Fibroblast of lung (primary cell): ENCODE results near the gene ZNF638. TPM values are rescaled to one million over a fixed set of nuclear protein-coding genes. Genes with fewer than 3 reads are reported as not detected.

Source experiments
- DNase-seq, 2 donors: peaks; one replicate each; pipeline versions ENCODE4 v3.0.0 to v3.0.0-alpha.2; 2010; ENCODE audit warnings: low read depth in 2 of 2
- H2AFZ ChIP-seq: 2 replicates; pipeline ENCODE4 v1.5.1; 2012; ENCODE audit warnings: low read length, control low read depth, inconsistent platforms
- H3K27ac ChIP-seq: 2 replicates; pipeline ENCODE4 v1.5.1; 2011; ENCODE audit warnings: low read length, control low read depth; ENCODE audit not compliant: insufficient read depth
- H3K27me3 ChIP-seq: 2 replicates; pipeline ENCODE4 v1.5.1; 2011; ENCODE audit warnings: mild to moderate bottlenecking, low read length; ENCODE audit not compliant: control insufficient read depth, insufficient read depth
- H3K36me3 ChIP-seq: 2 replicates; pipeline ENCODE4 v1.5.1; 2011; ENCODE audit warnings: low read length; ENCODE audit not compliant: control insufficient read depth, insufficient read depth
- H3K4me1 ChIP-seq: 2 replicates; pipeline ENCODE4 v1.5.1; 2011; ENCODE audit warnings: low read length; ENCODE audit not compliant: control insufficient read depth, insufficient read depth; ENCODE audit errors: extremely low read depth
- H3K4me2 ChIP-seq: 2 replicates; pipeline ENCODE4 v1.5.1; 2011; ENCODE audit warnings: low read length, control low read depth; ENCODE audit not compliant: insufficient read depth; ENCODE audit errors: extremely low read depth
- H3K4me3 ChIP-seq, 4 experiments: fragments of 200-600 bp in 1 of 4; sonication (generic) in 1 of 4; replicated peaks in 1 of 4; 2 replicates each; pipeline ENCODE4 v1.5.1; 2011 to 2016; ENCODE audit warnings: low read length in 4 of 4, low read depth in 3 of 4, mild to moderate bottlenecking in 3 of 4, control low read depth in 2 of 4, inconsistent platforms in 1 of 4, mixed read lengths in 1 of 4; ENCODE audit not compliant: insufficient read depth in 1 of 4; ENCODE audit errors: control extremely low read depth in 1 of 4
- H3K79me2 ChIP-seq: 2 replicates; pipeline ENCODE4 v1.5.1; 2012; ENCODE audit warnings: mild to moderate bottlenecking, low read length, inconsistent platforms; ENCODE audit not compliant: control insufficient read depth, insufficient read depth
- H3K9ac ChIP-seq: 2 replicates; pipeline ENCODE4 v1.5.1; 2011; ENCODE audit warnings: mild to moderate bottlenecking, low read length, control low read depth; ENCODE audit not compliant: insufficient read depth
- H3K9me3 ChIP-seq: 2 replicates; pipeline ENCODE4 v1.5.1; 2012; ENCODE audit warnings: low read depth, low read length; ENCODE audit not compliant: control insufficient read depth, insufficient read depth
- H4K20me1 ChIP-seq: 2 replicates; pipeline ENCODE4 v1.5.1; 2011; ENCODE audit warnings: low read length; ENCODE audit not compliant: control insufficient read depth, insufficient read depth; ENCODE audit errors: extremely low read depth
- EZH2 ChIP-seq: IDR thresholded peaks from 2 replicates; pipeline ENCODE4 v1.5.1; 2012; ENCODE audit warnings: low read length, control low read depth, mild to moderate bottlenecking; ENCODE audit errors: missing control alignments
- polyA plus RNA-seq, 2 donors: library from polyadenylated mRNA; depleted of rRNA in 1 of 2; stranded (reverse) in 1 of 2; unstranded in 1 of 2; fragments of >200 nt; gene quantifications; 2 replicates each; pipeline ENCODE4 v1.2.1, GENCODE V29; 2011 to 2012; ENCODE audit warnings: missing spikeins in 1 of 2
- total RNA-seq: library from RNA; depleted of rRNA; stranded (reverse); fragments of >200 nt; gene quantifications from 2 replicates; pipeline ENCODE4 v1.2.1, GENCODE V29; 2014
- TF ChIP-seq, protein P1 (sequence below), 2 donors: IDR thresholded peaks in 1 of 2; conservative IDR thresholded peaks in 1 of 2; 1 replicate in 1 of 2; 2 replicates in 1 of 2; pipeline ENCODE4 v1.5.1; 2011 to 2012; ENCODE audit warnings: low read length in 2 of 2, control low read depth in 1 of 2, inconsistent platforms in 1 of 2, low read depth in 1 of 2, mild to moderate bottlenecking in 1 of 2

The ZNF638 gene
- total and polyA plus RNA-seq, 2 donors (not counting 1 experiment from before 2014, with no cell fraction given) = 63.8 to 190 TPM

DNA sequence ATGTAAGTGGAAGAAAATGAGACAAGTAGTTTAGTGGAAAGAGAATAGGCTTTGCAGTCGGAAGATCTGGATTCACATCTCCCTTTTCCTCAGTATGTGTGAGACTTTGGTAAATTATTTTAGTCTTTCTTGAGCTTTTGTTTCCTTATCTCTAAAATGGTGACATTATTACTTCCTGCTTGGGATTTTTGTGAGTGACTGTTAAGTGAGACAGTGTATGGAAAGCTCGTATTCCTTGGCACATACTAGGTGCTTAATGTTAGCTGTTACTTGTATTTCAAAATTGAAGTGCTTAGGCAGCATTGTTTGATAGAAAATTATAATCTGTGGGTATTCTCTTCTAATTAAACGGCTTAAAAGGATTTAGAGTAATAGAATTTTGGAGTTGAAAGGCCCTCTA is 2.0 kb downstream of the ZNF638 start:
- H3K4me2 ChIP-seq = peak overlapping the region; percentile 87
- no peak overlapping the region for H2AFZ ChIP-seq
- H3K4me3 ChIP-seq = peak overlapping the region; percentile 74 to 99 (median 86)
- no peak overlapping the region for H3K9ac ChIP-seq
- DNase-seq = peak in 1 of 2 donors; percentile 12
- H3K79me2 ChIP-seq = peaks cover 64% of the 10 kb centered on the region
- H3K27ac ChIP-seq = no peak overlapping the region
- TF ChIP-seq, protein P1, sequence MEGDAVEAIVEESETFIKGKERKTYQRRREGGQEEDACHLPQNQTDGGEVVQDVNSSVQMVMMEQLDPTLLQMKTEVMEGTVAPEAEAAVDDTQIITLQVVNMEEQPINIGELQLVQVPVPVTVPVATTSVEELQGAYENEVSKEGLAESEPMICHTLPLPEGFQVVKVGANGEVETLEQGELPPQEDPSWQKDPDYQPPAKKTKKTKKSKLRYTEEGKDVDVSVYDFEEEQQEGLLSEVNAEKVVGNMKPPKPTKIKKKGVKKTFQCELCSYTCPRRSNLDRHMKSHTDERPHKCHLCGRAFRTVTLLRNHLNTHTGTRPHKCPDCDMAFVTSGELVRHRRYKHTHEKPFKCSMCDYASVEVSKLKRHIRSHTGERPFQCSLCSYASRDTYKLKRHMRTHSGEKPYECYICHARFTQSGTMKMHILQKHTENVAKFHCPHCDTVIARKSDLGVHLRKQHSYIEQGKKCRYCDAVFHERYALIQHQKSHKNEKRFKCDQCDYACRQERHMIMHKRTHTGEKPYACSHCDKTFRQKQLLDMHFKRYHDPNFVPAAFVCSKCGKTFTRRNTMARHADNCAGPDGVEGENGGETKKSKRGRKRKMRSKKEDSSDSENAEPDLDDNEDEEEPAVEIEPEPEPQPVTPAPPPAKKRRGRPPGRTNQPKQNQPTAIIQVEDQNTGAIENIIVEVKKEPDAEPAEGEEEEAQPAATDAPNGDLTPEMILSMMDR (conservative IDR thresholded peaks at IDR 0.05 in 1 of 2, IDR thresholded peaks at IDR 0.05 in 1 of 2; ENCODE audit: low read depth in 1 of 2, low read length in 2 of 2) = no peak
- no peak for TF ChIP-seq EZH2
- H3K27me3 ChIP-seq = no peaks in the 10 kb centered on the region
- H3K36me3 ChIP-seq = no peaks in the 10 kb centered on the region
- peaks cover 7% of the 10 kb centered on the region for H3K4me1 ChIP-seq
- no peaks in the 10 kb centered on the region for H3K9me3 ChIP-seq
- H4K20me1 ChIP-seq = peaks cover 6% of the 10 kb centered on the region

DNA sequence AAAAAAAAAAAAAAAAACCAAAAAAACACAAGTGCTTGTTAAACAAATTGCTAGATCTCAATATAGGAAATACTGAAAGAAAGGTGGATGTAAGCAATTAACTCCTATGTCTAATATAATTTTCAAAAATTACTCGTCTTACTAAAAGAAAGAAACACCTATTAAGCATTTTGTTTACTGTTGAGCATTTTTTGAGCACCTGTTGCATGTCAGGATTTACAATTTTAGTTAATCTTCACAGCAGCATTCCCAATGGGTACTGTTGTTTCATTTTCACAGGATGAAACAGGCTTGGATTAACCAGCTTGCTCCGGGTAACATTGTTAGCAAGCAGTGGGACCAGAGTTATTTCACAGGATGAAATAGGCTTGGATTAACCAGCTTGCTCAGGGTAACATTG is 4.8 kb downstream of the ZNF638 start:
- Histone ChIP-seq H2AFZ (no peak overlapping the region), H3K79me2 (peaks cover 91% of the 10 kb centered on the region), H4K20me1 (peaks cover 8% of the 10 kb centered on the region), H3K36me3 (no peaks in the 10 kb centered on the region), H3K9ac (no peak overlapping the region), H3K4me2 (no peak overlapping the region), H3K27ac (no peak overlapping the region), H3K4me1 (peaks cover 7% of the 10 kb centered on the region), H3K4me3 (no peak overlapping the region), H3K27me3 (no peaks in the 10 kb centered on the region), H3K9me3 (no peaks in the 10 kb centered on the region)
- no peak for DNase-seq
- no peak for TF ChIP-seq EZH2
- TF ChIP-seq, protein P1 (conservative IDR thresholded peaks at IDR 0.05 in 1 of 2, IDR thresholded peaks at IDR 0.05 in 1 of 2; ENCODE audit: low read depth in 1 of 2, low read length in 2 of 2) = no peak

DNA sequence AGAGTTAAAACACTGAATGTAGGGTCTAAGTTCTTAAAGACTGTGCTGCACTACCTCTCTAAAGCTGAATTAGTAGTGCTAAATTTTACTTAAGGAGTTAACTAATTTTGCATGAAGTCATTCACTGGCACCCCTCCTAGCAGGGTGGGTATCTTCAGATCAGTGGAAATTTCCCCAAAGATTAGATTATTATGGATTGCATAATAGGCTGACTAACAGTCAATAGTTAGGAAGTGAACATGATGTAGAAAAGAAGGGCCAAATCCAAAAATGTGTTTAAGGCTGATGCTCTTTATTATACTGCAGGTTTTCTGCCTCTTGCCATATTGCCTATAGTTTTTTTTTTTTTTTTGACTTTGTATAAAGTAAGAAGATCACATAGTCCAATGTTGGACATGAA is 5.2 kb downstream of the ZNF638 start:
- no peaks in the 10 kb centered on the region for H3K27me3 ChIP-seq
- DNase-seq = peak; percentile 57 to 60
- H3K4me3 ChIP-seq = no peak overlapping the region
- no peak overlapping the region for H3K4me2 ChIP-seq
- H3K27ac ChIP-seq = no peak overlapping the region
- no peaks in the 10 kb centered on the region for H3K9me3 ChIP-seq
- H3K9ac ChIP-seq = no peak overlapping the region
- H3K4me1 ChIP-seq = peaks cover 7% of the 10 kb centered on the region
- H3K36me3 ChIP-seq = no peaks in the 10 kb centered on the region
- H3K79me2 ChIP-seq = peaks cover 94% of the 10 kb centered on the region
- peaks cover 8% of the 10 kb centered on the region for H4K20me1 ChIP-seq
- no peak overlapping the region for H2AFZ ChIP-seq
- TF ChIP-seq EZH2 = no peak
